HepG2 (cell line): ENCODE data around the gene FXYD4. TPM values are rescaled to one million over a fixed set of nuclear protein-coding genes. Genes with fewer than 3 reads are reported as not detected.

Experiments used
- CBFB ChIP-seq: sonication (generic); formaldehyde crosslinking; IDR thresholded peaks from 2 replicates; pipeline ENCODE4 v1.4.0; 2020; ENCODE audit warnings: missing genetic modification reagents
- EZH2 ChIP-seq: conservative IDR thresholded peaks from 2 replicates; pipeline ENCODE4 v1.6.1; 2012; ENCODE audit warnings: mild to moderate bottlenecking, low read depth, low read length, moderate library complexity
- HNF4G ChIP-seq, 2 experiments: sonication (generic) in 1 of 2; formaldehyde crosslinking in 1 of 2; IDR thresholded peaks; 2 replicates each; pipeline versions ENCODE4 v1.4.0 to v1.6.1; 2011 to 2020; ENCODE audit warnings: borderline replicate concordance in 2 of 2, low read depth in 2 of 2, mild to moderate bottlenecking in 2 of 2, low read length in 1 of 2, missing genetic modification reagents in 1 of 2, moderate library complexity in 1 of 2
- KDM3A ChIP-seq: IDR thresholded peaks from 2 replicates; pipeline ENCODE4 v1.6.1; 2018; ENCODE audit warnings: low read depth, missing compliant biosample characterization
- KMT2A ChIP-seq: sonication (generic); formaldehyde crosslinking; IDR thresholded peaks from 2 replicates; pipeline ENCODE4 v1.4.0; 2020; ENCODE audit warnings: missing genetic modification reagents
- MATR3 ChIP-seq: sonication (generic); formaldehyde crosslinking; IDR thresholded peaks from 2 replicates; pipeline ENCODE4 v1.4.0; 2020; ENCODE audit warnings: missing genetic modification reagents
- NPAS2 ChIP-seq: sonication (generic); formaldehyde crosslinking; IDR thresholded peaks from 2 replicates; pipeline ENCODE4 v1.8.0; 2022; ENCODE audit warnings: mild to moderate bottlenecking, missing genetic modification reagents, borderline replicate concordance
- NR2F1 ChIP-seq, 2 experiments: fragments of 450-650 bp in 1 of 2; formaldehyde crosslinking in 1 of 2; IDR thresholded peaks; 2 replicates each; pipeline versions ENCODE4 v1.5.0 to v1.6.1; 2016 to 2020; ENCODE audit warnings: mild to moderate bottlenecking in 1 of 2, missing compliant biosample characterization in 1 of 2, missing genetic modification reagents in 1 of 2, moderate library complexity in 1 of 2
- PITX1 ChIP-seq: sonication (generic); formaldehyde crosslinking; IDR thresholded peaks from 2 replicates; pipeline ENCODE4 v1.5.1; 2020; ENCODE audit warnings: mild to moderate bottlenecking, missing genetic modification reagents
- SSRP1 ChIP-seq: IDR thresholded peaks from 2 replicates; pipeline ENCODE4 v1.6.1; 2016; ENCODE audit warnings: control low read depth
- TBL1XR1 ChIP-seq: fragments of 150-350 bp; IDR thresholded peaks from 2 replicates; pipeline ENCODE4 v1.6.1; 2014; ENCODE audit warnings: borderline replicate concordance, low read length; ENCODE audit not compliant: partially characterized antibody
- ZC3H13 ChIP-seq: sonication (generic); formaldehyde crosslinking; IDR thresholded peaks from 2 replicates; pipeline ENCODE4 v1.8.1; 2023; ENCODE audit warnings: mild to moderate bottlenecking, missing genetic modification reagents, moderate library complexity
- ZNF629 ChIP-seq: sonication (generic); formaldehyde crosslinking; conservative IDR thresholded peaks from 2 replicates; pipeline ENCODE4 v1.5.0; 2020; ENCODE audit warnings: missing genetic modification reagents
- ZNF670 ChIP-seq: sonication (generic); formaldehyde crosslinking; IDR thresholded peaks from 2 replicates; pipeline ENCODE4 v1.8.0; 2022; ENCODE audit warnings: mild to moderate bottlenecking, missing genetic modification reagents, borderline replicate concordance
- ZNF781 ChIP-seq: sonication (generic); formaldehyde crosslinking; IDR thresholded peaks from 2 replicates; pipeline ENCODE4 v1.5.1; 2020; ENCODE audit warnings: borderline replicate concordance, mild to moderate bottlenecking, missing genetic modification reagents; ENCODE audit errors: not compliant biosample characterization
- ZNF782 ChIP-seq: sonication (generic); formaldehyde crosslinking; IDR thresholded peaks from 2 replicates; pipeline ENCODE4 v1.4.0; 2020; ENCODE audit warnings: missing genetic modification reagents, mild to moderate bottlenecking, borderline replicate concordance
- ZSCAN29 ChIP-seq: sonication (generic); formaldehyde crosslinking; conservative IDR thresholded peaks from 2 replicates; pipeline ENCODE4 v1.4.0; 2020; ENCODE audit warnings: mild to moderate bottlenecking, missing genetic modification reagents
- polyA plus RNA-seq, 8 experiments: library from polyadenylated mRNA; depleted of rRNA in 3 of 8; stranded (reverse) in 7 of 8; unstranded in 1 of 8; fragments of >200 nt; fragmentation: Illumina TruSeq in 4 of 8; extraction: Trizol in 4 of 8; gene quantifications; 2 replicates each; pipeline versions ENCODE4 v1.2.1 to v1.2.3, GENCODE V29; 2011 to 2016; ENCODE audit warnings: low read depth in 4 of 8, missing spikeins in 1 of 8, mixed read lengths in 1 of 8; ENCODE audit not compliant: insufficient read depth in 1 of 8
- total RNA-seq, 5 experiments: library from RNA; depleted of rRNA; stranded (reverse); fragments of >200 nt; fragmentation: Illumina TruSeq; extraction: Trizol; gene quantifications; 2 replicates each; pipeline ENCODE4 v1.2.3, GENCODE V29; 2016; ENCODE audit warnings: low read depth in 1 of 5
- TF ChIP-seq, protein P1 (sequence below): sonication (generic); formaldehyde crosslinking; IDR thresholded peaks from 2 replicates; pipeline ENCODE4 v1.9.0; 2022; ENCODE audit warnings: low read depth, missing genetic modification reagents
- TF ChIP-seq, protein P2 (sequence below): sonication (generic); formaldehyde crosslinking; IDR thresholded peaks from 2 replicates; pipeline ENCODE4 v1.4.0; 2020; ENCODE audit warnings: missing genetic modification reagents
- TF ChIP-seq, protein P3 (sequence below): sonication (generic); formaldehyde crosslinking; IDR thresholded peaks from 2 replicates; pipeline ENCODE4 v1.4.0; 2020; ENCODE audit warnings: missing genetic modification reagents
- TF ChIP-seq, protein P4 (sequence below): IDR thresholded peaks from 2 replicates; pipeline ENCODE4 v1.6.1; 2012; ENCODE audit warnings: inconsistent platforms

FXYD4 gene
- total and polyA plus RNA-seq, 2 of the 13 experiments (the other 11 are each of a cell fraction or from before 2014, with no cell fraction given) = not detected

DNA sequence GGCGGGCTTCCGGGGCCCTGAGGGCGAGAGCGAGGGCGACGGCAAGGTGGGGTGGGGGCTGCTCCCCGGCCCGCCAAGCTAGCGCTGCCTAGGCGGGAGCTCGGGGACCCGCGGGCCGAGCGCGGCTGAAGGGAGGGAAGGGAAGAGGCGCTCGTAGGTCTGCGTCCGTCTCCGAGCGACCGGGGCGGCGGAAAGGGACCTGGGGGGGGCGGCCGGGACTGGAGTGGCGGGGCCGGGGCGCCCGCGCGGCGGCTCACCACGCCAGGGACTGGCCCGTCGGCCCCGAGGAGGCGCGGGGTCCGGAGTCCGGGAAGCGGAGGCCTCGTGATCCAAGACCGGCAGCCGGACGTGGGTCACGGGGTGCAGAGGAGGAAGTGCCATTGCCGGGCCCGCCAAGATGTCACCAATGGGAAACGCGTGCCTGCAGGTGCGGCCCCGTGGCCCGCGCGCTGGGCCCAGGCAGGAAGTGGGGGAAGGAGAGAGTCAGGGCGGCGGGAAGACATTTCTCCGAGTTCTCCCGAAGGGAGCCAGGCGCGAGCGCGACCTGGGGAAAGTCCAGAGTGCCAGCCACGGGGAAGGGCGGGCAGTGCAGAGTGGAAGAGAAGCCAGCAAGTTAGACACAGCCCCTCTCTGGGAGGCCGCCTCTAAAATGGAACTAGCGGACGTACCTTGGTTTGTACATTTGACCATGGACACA, 25.6 kb downstream of the FXYD4 start (continued):
- TF ChIP-seq, protein P1, sequence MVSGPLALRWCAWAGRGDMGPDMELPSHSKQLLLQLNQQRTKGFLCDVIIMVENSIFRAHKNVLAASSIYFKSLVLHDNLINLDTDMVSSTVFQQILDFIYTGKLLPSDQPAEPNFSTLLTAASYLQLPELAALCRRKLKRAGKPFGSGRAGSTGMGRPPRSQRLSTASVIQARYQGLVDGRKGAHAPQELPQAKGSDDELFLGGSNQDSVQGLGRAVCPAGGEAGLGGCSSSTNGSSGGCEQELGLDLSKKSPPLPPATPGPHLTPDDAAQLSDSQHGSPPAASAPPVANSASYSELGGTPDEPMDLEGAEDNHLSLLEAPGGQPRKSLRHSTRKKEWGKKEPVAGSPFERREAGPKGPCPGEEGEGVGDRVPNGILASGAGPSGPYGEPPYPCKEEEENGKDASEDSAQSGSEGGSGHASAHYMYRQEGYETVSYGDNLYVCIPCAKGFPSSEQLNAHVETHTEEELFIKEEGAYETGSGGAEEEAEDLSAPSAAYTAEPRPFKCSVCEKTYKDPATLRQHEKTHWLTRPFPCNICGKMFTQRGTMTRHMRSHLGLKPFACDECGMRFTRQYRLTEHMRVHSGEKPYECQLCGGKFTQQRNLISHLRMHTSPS (CRISPR knock-in tag) = peak; percentile 88
- no peak; the same call in 1 of the 2 replicates for TF ChIP-seq ZSCAN29 (CRISPR knock-in tag)
- TF ChIP-seq, protein P2, sequence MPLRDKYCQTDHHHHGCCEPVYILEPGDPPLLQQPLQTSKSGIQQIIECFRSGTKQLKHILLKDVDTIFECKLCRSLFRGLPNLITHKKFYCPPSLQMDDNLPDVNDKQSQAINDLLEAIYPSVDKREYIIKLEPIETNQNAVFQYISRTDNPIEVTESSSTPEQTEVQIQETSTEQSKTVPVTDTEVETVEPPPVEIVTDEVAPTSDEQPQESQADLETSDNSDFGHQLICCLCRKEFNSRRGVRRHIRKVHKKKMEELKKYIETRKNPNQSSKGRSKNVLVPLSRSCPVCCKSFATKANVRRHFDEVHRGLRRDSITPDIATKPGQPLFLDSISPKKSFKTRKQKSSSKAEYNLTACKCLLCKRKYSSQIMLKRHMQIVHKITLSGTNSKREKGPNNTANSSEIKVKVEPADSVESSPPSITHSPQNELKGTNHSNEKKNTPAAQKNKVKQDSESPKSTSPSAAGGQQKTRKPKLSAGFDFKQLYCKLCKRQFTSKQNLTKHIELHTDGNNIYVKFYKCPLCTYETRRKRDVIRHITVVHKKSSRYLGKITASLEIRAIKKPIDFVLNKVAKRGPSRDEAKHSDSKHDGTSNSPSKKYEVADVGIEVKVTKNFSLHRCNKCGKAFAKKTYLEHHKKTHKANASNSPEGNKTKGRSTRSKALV = peak; percentile 48; the same call in 1 of the 2 replicates
- peak; percentile 93 for TF ChIP-seq KMT2A (CRISPR knock-in tag)
- peak; percentile 88 for TF ChIP-seq PITX1 (CRISPR knock-in tag)
- no peak for TF ChIP-seq MATR3 (CRISPR knock-in tag)
- peak; percentile 65; the same call in 1 of the 2 replicates for TF ChIP-seq CBFB (CRISPR knock-in tag)
- peak; percentile 96; the same call in 1 of the 2 replicates for TF ChIP-seq ZNF782 (CRISPR knock-in tag)
- no peak; the same call in 1 of the 2 replicates for TF ChIP-seq SSRP1
- TF ChIP-seq, protein P3, sequence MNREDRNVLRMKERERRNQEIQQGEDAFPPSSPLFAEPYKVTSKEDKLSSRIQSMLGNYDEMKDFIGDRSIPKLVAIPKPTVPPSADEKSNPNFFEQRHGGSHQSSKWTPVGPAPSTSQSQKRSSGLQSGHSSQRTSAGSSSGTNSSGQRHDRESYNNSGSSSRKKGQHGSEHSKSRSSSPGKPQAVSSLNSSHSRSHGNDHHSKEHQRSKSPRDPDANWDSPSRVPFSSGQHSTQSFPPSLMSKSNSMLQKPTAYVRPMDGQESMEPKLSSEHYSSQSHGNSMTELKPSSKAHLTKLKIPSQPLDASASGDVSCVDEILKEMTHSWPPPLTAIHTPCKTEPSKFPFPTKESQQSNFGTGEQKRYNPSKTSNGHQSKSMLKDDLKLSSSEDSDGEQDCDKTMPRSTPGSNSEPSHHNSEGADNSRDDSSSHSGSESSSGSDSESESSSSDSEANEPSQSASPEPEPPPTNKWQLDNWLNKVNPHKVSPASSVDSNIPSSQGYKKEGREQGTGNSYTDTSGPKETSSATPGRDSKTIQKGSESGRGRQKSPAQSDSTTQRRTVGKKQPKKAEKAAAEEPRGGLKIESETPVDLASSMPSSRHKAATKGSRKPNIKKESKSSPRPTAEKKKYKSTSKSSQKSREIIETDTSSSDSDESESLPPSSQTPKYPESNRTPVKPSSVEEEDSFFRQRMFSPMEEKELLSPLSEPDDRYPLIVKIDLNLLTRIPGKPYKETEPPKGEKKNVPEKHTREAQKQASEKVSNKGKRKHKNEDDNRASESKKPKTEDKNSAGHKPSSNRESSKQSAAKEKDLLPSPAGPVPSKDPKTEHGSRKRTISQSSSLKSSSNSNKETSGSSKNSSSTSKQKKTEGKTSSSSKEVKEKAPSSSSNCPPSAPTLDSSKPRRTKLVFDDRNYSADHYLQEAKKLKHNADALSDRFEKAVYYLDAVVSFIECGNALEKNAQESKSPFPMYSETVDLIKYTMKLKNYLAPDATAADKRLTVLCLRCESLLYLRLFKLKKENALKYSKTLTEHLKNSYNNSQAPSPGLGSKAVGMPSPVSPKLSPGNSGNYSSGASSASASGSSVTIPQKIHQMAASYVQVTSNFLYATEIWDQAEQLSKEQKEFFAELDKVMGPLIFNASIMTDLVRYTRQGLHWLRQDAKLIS (CRISPR knock-in tag) = no peak
- peak; percentile 89 for TF ChIP-seq ZC3H13 (CRISPR knock-in tag)
- peak; percentile 27; the same call in 1 of the 2 replicates for TF ChIP-seq HNF4G (IDR thresholded peaks at IDR 0.05; ENCODE audit: borderline replicate concordance, low read depth, low read length)
- TF ChIP-seq HNF4G (CRISPR knock-in tag; IDR thresholded peaks at IDR 0.05; ENCODE audit: borderline replicate concordance, low read depth) = peak; percentile 73; the same call in 1 of the 2 replicates
- 0 out of 2 replicates have a peak, but pooled peaks have one; percentile 58 for TF ChIP-seq NPAS2 (CRISPR knock-in tag)
- TF ChIP-seq EZH2 = no peak
- TF ChIP-seq KDM3A (CRISPR knock-in tag) = no peak
- TF ChIP-seq NR2F1 (CRISPR knock-in tag; IDR thresholded peaks at IDR 0.05) = peak in 1 of 2 experiments; percentile 13; a peak in 1 of 4 replicates
- TF ChIP-seq, protein P4, sequence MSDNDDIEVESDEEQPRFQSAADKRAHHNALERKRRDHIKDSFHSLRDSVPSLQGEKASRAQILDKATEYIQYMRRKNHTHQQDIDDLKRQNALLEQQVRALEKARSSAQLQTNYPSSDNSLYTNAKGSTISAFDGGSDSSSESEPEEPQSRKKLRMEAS = peak; percentile 98
- no peak for TF ChIP-seq ZNF670 (CRISPR knock-in tag)
- peak; percentile 33; the same call in 1 of the 2 replicates for TF ChIP-seq ZNF629 (CRISPR knock-in tag)
- TF ChIP-seq ZNF781 (CRISPR knock-in tag) = peak; percentile 78
- peak; percentile 18 for TF ChIP-seq TBL1XR1
